ENCODE data around the gene CHP1. TPM values are rescaled to one million over a fixed set of nuclear protein-coding genes. Genes with fewer than 3 reads are reported as not detected.

Gene CHP1
- total RNA-seq, 1 experiment from 2014 or later, result 101 TPM

GRCh38 chr15:41254560-41254959, 23.5 kb downstream of the CHP1 start (continued):
- TF ChIP-seq YY1 (IDR thresholded peaks at IDR 0.05; ENCODE audit: extremely low read depth, insufficient replicate concordance, low read depth, low read length), result no peak
- TF ChIP-seq REST (IDR thresholded peaks at IDR 0.05; ENCODE audit: low read depth), result no peak
- TF ChIP-seq ZFX (IDR thresholded peaks at IDR 0.05), result no peak
- TF ChIP-seq JUND (IDR thresholded peaks at IDR 0.05), result no peak
- no peak for TF ChIP-seq SIN3A (IDR thresholded peaks at IDR 0.05; ENCODE audit: low read depth)

- BruUV-seq (replicated peaks), result no TSS peak
- POLR2A ChIA-PET, result no interaction called here
- DNase-seq (ENCODE audit: low read depth, low spot score) (no peak), ATAC-seq (no peak)
- Histone ChIP-seq H4K20me1 (ENCODE audit: insufficient read depth) (no peaks in the 10 kb centered on the region), H3K27me3 (ENCODE audit: insufficient read depth, low read length) (no peaks in the 10 kb centered on the region), H3K4me2 (ENCODE audit: low read length) (no peak overlapping the region), H3K4me3 (replicated peaks in 1 of 2; ENCODE audit: low read depth in 1 of 2, low read length in 2 of 2) (no peak overlapping the region), H3K36me3 (ENCODE audit: control insufficient read depth in 1 of 2, insufficient read depth in 2 of 2, low read length in 2 of 2) (peaks cover 0 to 6% of the 10 kb centered on the region in 2 experiments; a peak in 2 of 4 replicates), H3K9me3 (ENCODE audit: control insufficient read depth in 1 of 2, insufficient read depth in 1 of 2, low read depth in 1 of 2, low read length in 2 of 2) (no peaks in the 10 kb centered on the region), H3K79me2 (ENCODE audit: insufficient read depth, low read length) (peaks cover 5% of the 10 kb centered on the region), H3K4me1 (ENCODE audit: control insufficient read depth in 1 of 2, insufficient read depth in 2 of 2, low read length in 2 of 2) (peaks cover 14 to 35% of the 10 kb centered on the region in 2 experiments), H3K27ac (ENCODE audit: low read depth, low read length) (no peak overlapping the region), H3K9ac (ENCODE audit: low read length) (no peak overlapping the region), H2AFZ (ENCODE audit: low read depth, low read length, poor library complexity, severe bottlenecking) (no peak overlapping the region), H3K9me2 (ENCODE audit: insufficient read depth) (no peaks in the 10 kb centered on the region)
- TF ChIP-seq EZH2 (IDR thresholded peaks at IDR 0.05) (no peak), EGR1 (IDR thresholded peaks at IDR 0.05; ENCODE audit: low read depth) (no peak), ZFX (IDR thresholded peaks at IDR 0.05) (no peak), ATF3 (IDR thresholded peaks at IDR 0.05) (no peak)
- CTCF ChIA-PET, result no interaction called here
- RAD21 ChIA-PET (ENCODE audit: low non-redundant PET in 1 of 2, low total read pairs in 2 of 2, uncharacterized antibody in 2 of 2, unreplicated experiment in 2 of 2), result no interaction called here
- intact Hi-C loops (cut with micrococcal nuclease), result no loop called here
Measured at GRCh38 chr15:41256103-41256502, 25.0 kb downstream of the CHP1 start.

Measured in HCT116 (cell line).